Panc1 (cell line): ENCODE data around the gene WRAP73.

Source experiments
- CTCF ChIP-seq: fragments of 450-650 bp; IDR thresholded peaks from 2 replicates; pipeline ENCODE4 v1.5.1; 2017; ENCODE audit warnings: mild to moderate bottlenecking
- POLR2AphosphoS5 ChIP-seq: IDR thresholded peaks from 2 replicates; pipeline ENCODE4 v1.6.1; 2012; ENCODE audit warnings: mild to moderate bottlenecking, low read depth, low read length, moderate library complexity
- REST ChIP-seq, 2 experiments: IDR thresholded peaks; 2 replicates each; pipeline ENCODE4 v1.6.1; 2011 to 2012; ENCODE audit warnings: low read depth in 2 of 2, control low read depth in 1 of 2, low read length in 1 of 2, mild to moderate bottlenecking in 1 of 2, moderate library complexity in 1 of 2; ENCODE audit not compliant: insufficient read depth in 1 of 2
- SIN3A ChIP-seq: IDR thresholded peaks from 2 replicates; pipeline ENCODE4 v1.6.1; 2012; ENCODE audit warnings: low read depth, mild to moderate bottlenecking, low read length, moderate library complexity, borderline replicate concordance; ENCODE audit not compliant: insufficient read depth
- TCF7L2 ChIP-seq: IDR thresholded peaks from 2 replicates; pipeline ENCODE4 v1.6.1; 2011; ENCODE audit warnings: mild to moderate bottlenecking, low read depth, low read length, inconsistent platforms

GRCh38 chr1:3683992-3684391 lies 34.1 kb upstream of the WRAP73 start:
- TF ChIP-seq CTCF (no peak), POLR2AphosphoS5 (no peak), SIN3A (no peak), REST (IDR thresholded peaks at IDR 0.05; ENCODE audit: insufficient read depth in 1 of 2, low read depth in 2 of 2, low read length in 1 of 2) (no peak), TCF7L2 (no peak)
